Activated T-helper 1 cell treated with anti-CD3 and anti-CD28 coated beads, Interleukin-12 subunit alpha, Interleukin-12 subunit beta, Interleukin-2, Interleukin-4 antibody, amounts not matched to agents 30 ng/mL and 10 ng/mL and 1 ng/mL, durations not matched to agents 14 hours and 24 hours and 36 hours (primary cell): ENCODE data around the gene NR4A3. TPM values are rescaled to one million over a fixed set of nuclear protein-coding genes. Genes with fewer than 3 reads are reported as not detected.
"Not testable (repeated sequence)": the region's sequence is repeated elsewhere in the genome, so short reads cannot be mapped to it uniquely, and the experiment has no call there.

Source experiments
- DNase-seq: peaks from one replicate; pipeline ENCODE4 v3.0.0; 2021; ENCODE audit warnings: low spot score
- H3K27ac Mint-ChIP-seq: one replicate; pipeline ENCODE4 v1.8.0; 2021; ENCODE audit warnings: mild to moderate bottlenecking, mixed read lengths
- H3K27me3 Mint-ChIP-seq: one replicate; pipeline ENCODE4 v1.8.0; 2022; ENCODE audit warnings: mild to moderate bottlenecking, moderate library complexity, mixed read lengths; ENCODE audit not compliant: insufficient read depth
- H3K36me3 Mint-ChIP-seq: one replicate; pipeline ENCODE4 v1.8.0; 2021; ENCODE audit warnings: low read depth, mixed read lengths
- H3K4me1 Mint-ChIP-seq: one replicate; pipeline ENCODE4 v1.8.0; 2021; ENCODE audit warnings: low read depth, mixed read lengths
- H3K4me3 Mint-ChIP-seq: one replicate; pipeline ENCODE4 v1.8.0; 2021; ENCODE audit warnings: mild to moderate bottlenecking, moderate library complexity, mixed read lengths
- H3K9me3 Mint-ChIP-seq: one replicate; pipeline ENCODE4 v1.8.0; 2021; ENCODE audit warnings: mixed read lengths
- intact Hi-C: fragments of 100-400 bp; cut with micrococcal nuclease; formaldehyde crosslinking; loops from one replicate; pipeline ENCODE4 v1.15.1; 2024
- total RNA-seq: library from RNA; stranded (reverse); gene quantifications from 2 replicates; pipeline ENCODE4 v1.2.3, GENCODE V29; 2022

NR4A3 gene
- total RNA-seq, 1 donor from 2014 or later = 68.6 TPM

GRCh38 chr9:99851500-99851822, 29.8 kb downstream of the NR4A3 start:
- H3K27ac Mint-ChIP-seq = peak overlapping the region; percentile 77
- peak overlapping the region; percentile 38 for H3K4me3 Mint-ChIP-seq
- H3K27me3 Mint-ChIP-seq = peaks cover 4% of the 10 kb centered on the region
- H3K36me3 Mint-ChIP-seq = peaks cover 74% of the 10 kb centered on the region
- peaks cover 12% of the 10 kb centered on the region for H3K9me3 Mint-ChIP-seq
- peak; percentile 64 for DNase-seq
- H3K4me1 Mint-ChIP-seq = peaks cover 62% of the 10 kb centered on the region
- intact Hi-C loops = loop anchor here (2.0 to 10.0 kb wide), 5 partner anchors 17 to 363 kb away; partner anchors contain the start of gene STX17

DNA sequence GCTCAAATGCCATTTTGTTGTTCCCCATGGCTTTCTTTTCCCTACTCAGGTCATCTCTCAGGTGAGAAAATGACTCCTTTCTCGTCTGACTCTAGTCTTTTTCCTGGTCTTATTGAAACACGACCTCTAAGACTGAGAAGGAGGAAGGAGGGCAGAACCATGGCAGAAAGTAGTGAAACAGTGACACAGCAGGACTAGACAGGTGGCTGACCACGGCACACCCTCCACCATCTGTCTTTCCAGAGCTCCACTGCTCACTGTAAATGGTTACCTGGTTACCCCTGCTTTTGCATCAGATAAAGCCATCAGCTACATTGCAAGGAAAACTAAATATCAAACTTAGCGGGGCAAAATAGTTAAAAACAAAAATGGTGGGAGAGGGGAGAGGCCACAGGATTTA, 30.9 kb downstream of the NR4A3 start:
- Mint-ChIP-seq H3K9me3 (peaks cover 12% of the 10 kb centered on the region), H3K27me3 (peaks cover 2% of the 10 kb centered on the region), H3K4me3 (no peak overlapping the region), H3K4me1 (peaks cover 58% of the 10 kb centered on the region), H3K27ac (no peak overlapping the region), H3K36me3 (peaks cover 73% of the 10 kb centered on the region)
- intact Hi-C loops = loop anchor here (10.0 kb wide), 1 partner anchor 362 kb away; no protein-coding TSS in a partner anchor
- DNase-seq = no peak

GRCh38 chr9:99855467-99856176, 33.9 kb downstream of the NR4A3 start:
- peaks cover 5% of the 10 kb centered on the region for H3K27me3 Mint-ChIP-seq
- H3K9me3 Mint-ChIP-seq = peaks cover 12% of the 10 kb centered on the region
- H3K36me3 Mint-ChIP-seq = peaks cover 64% of the 10 kb centered on the region
- no peak for DNase-seq
- no peak overlapping the region for H3K27ac Mint-ChIP-seq
- intact Hi-C loops = loop anchor here (10.0 kb wide), 1 partner anchor 359 kb away; no protein-coding TSS in a partner anchor
- H3K4me3 Mint-ChIP-seq = no peak overlapping the region
- H3K4me1 Mint-ChIP-seq = peaks cover 30% of the 10 kb centered on the region

DNA sequence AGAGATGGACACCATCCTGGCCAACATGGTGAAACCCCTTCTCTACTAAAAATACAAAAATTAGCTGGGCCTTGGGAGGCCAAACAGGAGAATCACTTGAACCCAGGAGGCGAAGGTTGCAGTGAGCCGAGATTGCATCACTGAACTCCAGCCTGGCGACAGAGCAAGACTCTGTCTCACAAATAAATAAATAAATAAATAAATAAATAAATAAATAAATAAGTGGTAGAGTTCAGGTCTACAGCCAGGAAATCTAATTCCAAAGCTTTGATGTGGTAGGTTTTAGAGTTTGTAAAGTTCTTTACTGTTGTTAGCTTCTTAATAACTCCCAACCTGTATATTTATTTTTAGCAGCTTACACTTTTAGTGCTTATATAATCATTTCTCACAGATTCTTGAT, 35.9 kb downstream of the NR4A3 start:
- not testable (repeated sequence) for H3K4me3 Mint-ChIP-seq, H3K27ac Mint-ChIP-seq, H3K9me3 Mint-ChIP-seq, H3K4me1 Mint-ChIP-seq, DNase-seq, H3K27me3 Mint-ChIP-seq
- H3K36me3 Mint-ChIP-seq = peaks cover 62% of the 10 kb centered on the region
- intact Hi-C loops = loop anchor here (10.0 kb wide), 1 partner anchor 357 kb away; no protein-coding TSS in a partner anchor

DNA sequence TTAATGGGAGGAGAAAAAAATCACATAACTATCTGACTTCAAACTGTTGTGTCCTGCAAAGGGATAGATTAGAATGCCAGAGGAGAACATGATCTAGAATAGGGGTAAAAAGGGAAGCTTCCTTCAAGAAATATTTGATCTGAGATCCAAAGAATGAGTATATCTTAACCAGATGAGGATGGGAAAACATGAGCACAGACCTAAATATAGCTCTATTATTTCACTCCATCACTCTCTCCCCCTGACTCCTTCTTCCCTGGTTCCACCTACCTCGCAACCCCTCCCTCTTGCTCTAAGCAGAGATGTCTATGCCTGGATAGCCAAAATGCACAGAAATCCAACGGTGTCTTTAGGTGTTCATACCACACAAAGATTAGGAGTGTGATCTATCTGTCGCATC, 36.4 kb downstream of the NR4A3 start:
- peaks cover 62% of the 10 kb centered on the region for H3K36me3 Mint-ChIP-seq
- intact Hi-C loops = loop anchor here (10.0 kb wide), 1 partner anchor 357 kb away; no protein-coding TSS in a partner anchor
- no peak overlapping the region for H3K27ac Mint-ChIP-seq
- no peak overlapping the region for H3K4me3 Mint-ChIP-seq
- DNase-seq = no peak
- no peaks in the 10 kb centered on the region for H3K9me3 Mint-ChIP-seq
- peaks cover 5% of the 10 kb centered on the region for H3K27me3 Mint-ChIP-seq
- peaks cover 5% of the 10 kb centered on the region for H3K4me1 Mint-ChIP-seq

- intact Hi-C loops = loop anchor here (10.0 kb wide), 1 partner anchor 355 kb away; no protein-coding TSS in a partner anchor
- Mint-ChIP-seq H3K27ac (no peak overlapping the region), H3K4me3 (no peak overlapping the region), H3K36me3 (peaks cover 72% of the 10 kb centered on the region), H3K4me1 (peaks cover 5% of the 10 kb centered on the region), H3K9me3 (no peaks in the 10 kb centered on the region), H3K27me3 (peaks cover 5% of the 10 kb centered on the region)
- no peak for DNase-seq
Observed at GRCh38 chr9:99859243-99859980, 37.7 kb downstream of the NR4A3 start.

- peaks cover 5% of the 10 kb centered on the region for H3K27me3 Mint-ChIP-seq
- H3K4me1 Mint-ChIP-seq = peaks cover under 1% of the 10 kb centered on the region
- intact Hi-C loops = no loop called here
- H3K9me3 Mint-ChIP-seq = no peaks in the 10 kb centered on the region
- peaks cover 72% of the 10 kb centered on the region for H3K36me3 Mint-ChIP-seq
- H3K4me3 Mint-ChIP-seq = no peak overlapping the region
- DNase-seq = no peak
- H3K27ac Mint-ChIP-seq = no peak overlapping the region
Observed at GRCh38 chr9:99860266-99860665, 38.6 kb downstream of the NR4A3 start.

DNA sequence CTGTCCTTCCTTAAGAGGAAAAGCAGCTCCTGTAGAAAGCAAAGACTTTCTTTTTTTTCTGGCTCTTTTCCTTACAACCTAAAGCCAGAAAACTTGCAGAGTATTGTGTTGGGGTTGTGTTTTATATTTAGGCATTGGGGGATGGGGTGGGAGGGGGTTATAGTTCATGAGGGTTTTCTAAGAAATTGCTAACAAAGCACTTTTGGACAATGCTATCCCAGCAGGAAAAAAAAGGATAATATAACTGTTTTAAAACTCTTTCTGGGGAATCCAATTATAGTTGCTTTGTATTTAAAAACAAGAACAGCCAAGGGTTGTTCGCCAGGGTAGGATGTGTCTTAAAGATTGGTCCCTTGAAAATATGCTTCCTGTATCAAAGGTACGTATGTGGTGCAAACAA, 42.3 kb downstream of the NR4A3 start:
- peaks cover 5% of the 10 kb centered on the region for H3K27me3 Mint-ChIP-seq
- H3K27ac Mint-ChIP-seq = no peak overlapping the region
- H3K4me3 Mint-ChIP-seq = no peak overlapping the region
- peaks cover 28% of the 10 kb centered on the region for H3K4me1 Mint-ChIP-seq
- no peak for DNase-seq
- no peaks in the 10 kb centered on the region for H3K9me3 Mint-ChIP-seq
- H3K36me3 Mint-ChIP-seq = peaks cover 63% of the 10 kb centered on the region
- intact Hi-C loops = no loop called here

- DNase-seq = no peak
- Mint-ChIP-seq H3K4me1 (peaks cover 42% of the 10 kb centered on the region), H3K36me3 (peaks cover 51% of the 10 kb centered on the region), H3K27me3 (peaks cover 2% of the 10 kb centered on the region), H3K27ac (no peak overlapping the region), H3K4me3 (no peak overlapping the region), H3K9me3 (no peaks in the 10 kb centered on the region)
- intact Hi-C loops = loop anchor here (5.0 kb wide), 2 partner anchors 41 to 614 kb away; partner anchors contain the start of gene STX17
Observed at GRCh38 chr9:99866398-99866797, 44.7 kb downstream of the NR4A3 start.

DNA sequence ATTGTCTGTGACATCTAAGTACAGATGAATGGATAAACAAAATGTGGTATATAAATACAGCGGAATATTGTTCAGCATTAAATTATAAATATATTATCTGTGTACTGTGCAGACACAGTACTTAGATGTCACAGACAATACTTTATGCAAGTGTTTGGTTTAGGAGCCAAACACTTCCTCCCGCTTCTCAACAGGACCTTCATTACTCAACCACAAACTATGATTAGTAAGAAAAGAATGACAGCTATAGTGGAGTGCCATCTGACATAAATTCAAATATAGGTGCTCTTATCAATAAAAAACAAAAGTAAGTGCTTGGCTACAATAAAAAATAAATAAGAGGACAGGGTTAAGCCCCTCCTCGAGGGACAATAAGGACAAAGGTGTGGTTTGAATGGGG, 45.9 kb downstream of the NR4A3 start:
- H3K9me3 Mint-ChIP-seq = no peaks in the 10 kb centered on the region
- no peak overlapping the region for H3K4me3 Mint-ChIP-seq
- peaks cover 42% of the 10 kb centered on the region for H3K4me1 Mint-ChIP-seq
- peaks cover 41% of the 10 kb centered on the region for H3K36me3 Mint-ChIP-seq
- no peak overlapping the region for H3K27ac Mint-ChIP-seq
- no peak for DNase-seq
- intact Hi-C loops = loop anchor here (5.0 kb wide), 2 partner anchors 40 to 615 kb away; partner anchors contain the start of gene STX17
- peaks cover 2% of the 10 kb centered on the region for H3K27me3 Mint-ChIP-seq

GRCh38 chr9:99867968-99868367, 46.3 kb downstream of the NR4A3 start:
- no peak for DNase-seq
- Mint-ChIP-seq H3K4me3 (no peak overlapping the region), H3K27me3 (no peaks in the 10 kb centered on the region), H3K36me3 (peaks cover 36% of the 10 kb centered on the region), H3K4me1 (peaks cover 42% of the 10 kb centered on the region), H3K27ac (peak overlapping the region; percentile 22), H3K9me3 (no peaks in the 10 kb centered on the region)
- intact Hi-C loops = loop anchor here (2.0 to 5.0 kb wide), 4 partner anchors 17 to 616 kb away; partner anchors contain the start of gene STX17

DNA sequence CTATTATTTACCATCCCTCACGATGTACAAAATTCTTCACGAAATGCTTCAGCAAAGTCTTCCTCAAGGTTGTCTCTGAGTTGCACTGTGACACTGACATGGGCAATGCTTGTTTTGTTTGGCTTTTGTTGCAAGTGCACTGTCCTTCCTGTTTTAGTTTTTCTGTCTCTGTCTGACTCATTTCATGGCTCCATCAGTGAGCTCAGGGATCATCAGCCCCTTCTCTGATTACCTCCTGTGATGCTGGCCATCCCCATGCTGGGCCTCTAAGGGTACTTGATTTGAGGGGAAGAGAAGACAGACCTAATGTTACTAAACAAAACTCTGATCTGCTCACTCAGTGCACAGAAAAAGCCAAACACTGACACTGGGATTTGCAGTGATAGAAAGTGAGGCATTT, 47.2 kb downstream of the NR4A3 start:
- Mint-ChIP-seq H3K27me3 (no peaks in the 10 kb centered on the region), H3K4me3 (no peak overlapping the region), H3K4me1 (peaks cover 45% of the 10 kb centered on the region), H3K9me3 (no peaks in the 10 kb centered on the region), H3K27ac (peak overlapping the region; percentile 55), H3K36me3 (peaks cover 28% of the 10 kb centered on the region)
- intact Hi-C loops = loop anchor here (2.0 to 5.0 kb wide), 4 partner anchors 18 to 617 kb away; partner anchors contain the start of gene STX17
- DNase-seq = no peak

- Mint-ChIP-seq H3K36me3 (peaks cover 22% of the 10 kb centered on the region), H3K27ac (peak overlapping the region; percentile 3), H3K4me3 (no peak overlapping the region), H3K27me3 (peaks cover 2% of the 10 kb centered on the region), H3K4me1 (peaks cover 50% of the 10 kb centered on the region), H3K9me3 (no peaks in the 10 kb centered on the region)
- no peak for DNase-seq
- intact Hi-C loops = loop anchor here (5.0 kb wide), 1 partner anchor 87 kb away; no protein-coding TSS in a partner anchor
Observed at GRCh38 chr9:99870126-99870525, 48.4 kb downstream of the NR4A3 start.
